CD4-positive, alpha-beta T cell treated with Interleukin-17A for 4 hours (primary cell): ENCODE data around the gene GPRIN3.
A peak's percentile ranks its signal among the peaks of the same experiment; 100 is the strongest.
"Not testable (repeated sequence)": the region's sequence is repeated elsewhere in the genome, so short reads cannot be mapped to it uniquely, and the experiment has no call there.

Experiments
- DNase-seq: peaks from one replicate; pipeline ENCODE4 v3.0.0-alpha.2; 2020; ENCODE audit warnings: mixed read lengths

The GPRIN3 gene

GRCh38 chr4:89311433-89311832 is 3.8 kb upstream of the GPRIN3 start:
- no peak for DNase-seq

- DNase-seq = not testable (repeated sequence)
Observed at GRCh38 chr4:89309154-89309553, 1.6 kb upstream of the GPRIN3 start.

GRCh38 chr4:89308161-89308500 is 531 bp upstream of the GPRIN3 start:
- no peak for DNase-seq

GRCh38 chr4:89307178-89307445 is 488 bp downstream of the GPRIN3 start:
- no peak for DNase-seq

GRCh38 chr4:89306486-89307177 is 968 bp downstream of the GPRIN3 start:
- peak; percentile 34 for DNase-seq

GRCh38 chr4:89305712-89306437 is 1.7 kb downstream of the GPRIN3 start:
- DNase-seq = peak; percentile 46

GRCh38 chr4:89305028-89305427 is 2.6 kb downstream of the GPRIN3 start:
- DNase-seq = no peak

- DNase-seq = no peak
Observed at GRCh38 chr4:89303814-89304388, 3.7 kb downstream of the GPRIN3 start.

- DNase-seq = peak; percentile 49
Observed at GRCh38 chr4:89303177-89303576, 4.4 kb downstream of the GPRIN3 start.

GRCh38 chr4:89301902-89302301 is 5.7 kb downstream of the GPRIN3 start:
- DNase-seq = no peak

GRCh38 chr4:89301003-89301402 is 6.6 kb downstream of the GPRIN3 start:
- no peak for DNase-seq

- DNase-seq = no peak
Observed at GRCh38 chr4:89300499-89300898, 7.1 kb downstream of the GPRIN3 start.

GRCh38 chr4:89300060-89300459 is 7.5 kb downstream of the GPRIN3 start:
- DNase-seq = no peak

- no peak for DNase-seq
Observed at GRCh38 chr4:89299153-89299791, 8.3 kb downstream of the GPRIN3 start.

GRCh38 chr4:89298788-89299152 is 8.8 kb downstream of the GPRIN3 start:
- DNase-seq = no peak

- DNase-seq = peak; percentile 49
Observed at GRCh38 chr4:89298155-89298554, 9.4 kb downstream of the GPRIN3 start.

- DNase-seq = no peak
Observed at GRCh38 chr4:89296896-89297295, 10.7 kb downstream of the GPRIN3 start.

- no peak for DNase-seq
Observed at GRCh38 chr4:89296399-89296798, 11.2 kb downstream of the GPRIN3 start.

GRCh38 chr4:89295415-89295927 is 12.1 kb downstream of the GPRIN3 start:
- DNase-seq = no peak

GRCh38 chr4:89294573-89295269 is 12.9 kb downstream of the GPRIN3 start:
- DNase-seq = no peak

GRCh38 chr4:89293299-89293698 is 14.3 kb downstream of the GPRIN3 start:
- DNase-seq = no peak

GRCh38 chr4:89290727-89291516 is 16.7 kb downstream of the GPRIN3 start:
- DNase-seq = no peak
